Measurements from ENCODE around the gene MTMR1. TPM values are rescaled to one million over a fixed set of nuclear protein-coding genes. Genes with fewer than 3 reads are reported as not detected.

MTMR1 gene
- total RNA-seq, 2 experiments from 2014 or later = 33.6 to 34.4 TPM

GRCh38 chrX:150762258-150763165, 69.3 kb downstream of the MTMR1 start:
- H3K9me3 Mint-ChIP-seq = no peaks in the 10 kb centered on the region
- Histone ChIP-seq H3K27me3 (ENCODE audit: control insufficient read depth in 1 of 2, insufficient read depth in 2 of 2, low read length in 2 of 2) (no peaks in the 10 kb centered on the region), H3K4me3 (ENCODE audit: low read length) (no peak overlapping the region), H3K9me3 (ENCODE audit: control insufficient read depth in 1 of 2, insufficient read depth in 1 of 2, low read length in 2 of 2) (no peaks in the 10 kb centered on the region), H3K27ac (ENCODE audit: low read depth in 1 of 2, low read length in 2 of 2) (no peak overlapping the region), H3K36me3 (ENCODE audit: insufficient read depth, low read length) (peaks cover 23% of the 10 kb centered on the region), H3K4me1 (ENCODE audit: insufficient read depth, low read length) (no peaks in the 10 kb centered on the region)
- DNase-seq (no peak), ATAC-seq (ENCODE audit: poor library complexity) (no peak)
- H3K36me3 Mint-ChIP-seq (ENCODE audit: low read depth) = peaks cover 28% of the 10 kb centered on the region
- POLR2A ChIA-PET = no interaction called here
- intact Hi-C loops (cut with DNase I, micrococcal nuclease) = no loop called here
- H3K27ac Mint-ChIP-seq = no peak overlapping the region
- no peaks in the 10 kb centered on the region for H3K4me1 Mint-ChIP-seq (ENCODE audit: low read depth)
- H3K4me3 Mint-ChIP-seq = no peak overlapping the region
- no peaks in the 10 kb centered on the region for H3K27me3 Mint-ChIP-seq
- TF ChIP-seq, protein P1, sequence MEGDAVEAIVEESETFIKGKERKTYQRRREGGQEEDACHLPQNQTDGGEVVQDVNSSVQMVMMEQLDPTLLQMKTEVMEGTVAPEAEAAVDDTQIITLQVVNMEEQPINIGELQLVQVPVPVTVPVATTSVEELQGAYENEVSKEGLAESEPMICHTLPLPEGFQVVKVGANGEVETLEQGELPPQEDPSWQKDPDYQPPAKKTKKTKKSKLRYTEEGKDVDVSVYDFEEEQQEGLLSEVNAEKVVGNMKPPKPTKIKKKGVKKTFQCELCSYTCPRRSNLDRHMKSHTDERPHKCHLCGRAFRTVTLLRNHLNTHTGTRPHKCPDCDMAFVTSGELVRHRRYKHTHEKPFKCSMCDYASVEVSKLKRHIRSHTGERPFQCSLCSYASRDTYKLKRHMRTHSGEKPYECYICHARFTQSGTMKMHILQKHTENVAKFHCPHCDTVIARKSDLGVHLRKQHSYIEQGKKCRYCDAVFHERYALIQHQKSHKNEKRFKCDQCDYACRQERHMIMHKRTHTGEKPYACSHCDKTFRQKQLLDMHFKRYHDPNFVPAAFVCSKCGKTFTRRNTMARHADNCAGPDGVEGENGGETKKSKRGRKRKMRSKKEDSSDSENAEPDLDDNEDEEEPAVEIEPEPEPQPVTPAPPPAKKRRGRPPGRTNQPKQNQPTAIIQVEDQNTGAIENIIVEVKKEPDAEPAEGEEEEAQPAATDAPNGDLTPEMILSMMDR (IDR thresholded peaks at IDR 0.05) = no peak
- CTCF ChIA-PET = interaction anchor here (0.6 to 1.4 kb wide), 2 partner anchors 10 kb away, joined by 3 read pairs; no protein-coding TSS in a partner anchor

GRCh38 chrX:150763303-150763797, 70.2 kb downstream of the MTMR1 start:
- Mint-ChIP-seq H3K4me3 (no peak overlapping the region), H3K27ac (no peak overlapping the region), H3K27me3 (no peaks in the 10 kb centered on the region), H3K4me1 (ENCODE audit: low read depth) (no peaks in the 10 kb centered on the region), H3K9me3 (no peaks in the 10 kb centered on the region), H3K36me3 (ENCODE audit: low read depth) (peaks cover 19% of the 10 kb centered on the region)
- Histone ChIP-seq H3K36me3 (ENCODE audit: insufficient read depth, low read length) (peaks cover 16% of the 10 kb centered on the region), H3K27ac (ENCODE audit: low read depth in 1 of 2, low read length in 2 of 2) (no peak overlapping the region), H3K9me3 (ENCODE audit: control insufficient read depth in 1 of 2, insufficient read depth in 1 of 2, low read length in 2 of 2) (no peaks in the 10 kb centered on the region), H3K27me3 (ENCODE audit: control insufficient read depth in 1 of 2, insufficient read depth in 2 of 2, low read length in 2 of 2) (no peaks in the 10 kb centered on the region), H3K4me3 (ENCODE audit: low read length) (no peak overlapping the region), H3K4me1 (ENCODE audit: insufficient read depth, low read length) (peaks cover 4% of the 10 kb centered on the region)
- intact Hi-C loops (cut with DNase I, micrococcal nuclease) = no loop called here
- CTCF ChIA-PET = interaction anchor here (1.1 kb wide), 1 partner anchor 51 kb away, joined by 3 read pairs; no protein-coding TSS in a partner anchor
- POLR2A ChIA-PET = interaction anchor here (1.3 kb wide), 1 partner anchor 9 kb away, joined by 3 read pairs; no protein-coding TSS in a partner anchor
- TF ChIP-seq, protein P1 (IDR thresholded peaks at IDR 0.05) = no peak
- ATAC-seq (ENCODE audit: poor library complexity) (no peak), DNase-seq (no peak)

- DNase-seq (no peak), ATAC-seq (ENCODE audit: poor library complexity) (no peak)
- no peak overlapping the region for H3K27ac ChIP-seq (ENCODE audit: low read depth in 1 of 2, low read length in 2 of 2)
- peaks cover 14% of the 10 kb centered on the region for H3K36me3 ChIP-seq (ENCODE audit: insufficient read depth, low read length)
- Mint-ChIP-seq H3K4me3 (no peak overlapping the region), H3K4me1 (ENCODE audit: low read depth) (no peaks in the 10 kb centered on the region), H3K9me3 (no peaks in the 10 kb centered on the region), H3K27ac (no peak overlapping the region), H3K27me3 (no peaks in the 10 kb centered on the region), H3K36me3 (ENCODE audit: low read depth) (peaks cover 16% of the 10 kb centered on the region)
- TF ChIP-seq, protein P1 (IDR thresholded peaks at IDR 0.05) = no peak
- H3K4me3 ChIP-seq (ENCODE audit: low read length) = no peak overlapping the region
- H3K9me3 ChIP-seq (ENCODE audit: control insufficient read depth in 1 of 2, insufficient read depth in 1 of 2, low read length in 2 of 2) = no peaks in the 10 kb centered on the region
- ChIA-PET CTCF (interaction anchor here (1.1 kb wide), 1 partner anchor 52 kb away, joined by 3 read pairs; no protein-coding TSS in a partner anchor), POLR2A (interaction anchor here (1.3 kb wide), 1 partner anchor 9 kb away, joined by 3 read pairs; no protein-coding TSS in a partner anchor)
- intact Hi-C loops (cut with DNase I, micrococcal nuclease) = no loop called here
- H3K4me1 ChIP-seq (ENCODE audit: insufficient read depth, low read length) = peaks cover 4% of the 10 kb centered on the region
- no peaks in the 10 kb centered on the region for H3K27me3 ChIP-seq (ENCODE audit: control insufficient read depth in 1 of 2, insufficient read depth in 2 of 2, low read length in 2 of 2)
These were observed 70.6 kb downstream of the MTMR1 start for GRCh38 chrX:150763810-150764209.

Data from CD4-positive, alpha-beta T cell (primary cell).